GM13977 (cell line): ENCODE measurements around the gene MAP2K3.
"Not testable (repeated sequence)": the region's sequence is repeated elsewhere in the genome, so short reads cannot be mapped to it uniquely, and the experiment has no call there.

ENCODE experiments used
- DNase-seq: peaks from one replicate; pipeline ENCODE4 v3.0.0; 2012; ENCODE audit warnings: low spot score
- CTCF ChIP-seq: IDR thresholded peaks from 2 replicates; pipeline ENCODE4 v1.5.1; 2012; ENCODE audit warnings: mild to moderate bottlenecking, control low read depth; ENCODE audit not compliant: insufficient read depth; ENCODE audit errors: extremely low read depth, missing control alignments
- in situ Hi-C: fragments of 300-500 bp; cut with MboI; formaldehyde crosslinking; loops from one replicate; pipeline ENCODE4 v1.12.0; 2022; ENCODE audit warnings: low sequenced_read_pairs, low pct_unique_long_range_greater_than_20kb, mixed read lengths, inconsistent platforms; ENCODE audit not compliant: unreplicated experiment

MAP2K3 gene

GRCh38 chr17:21345236-21345635, 60.7 kb downstream of the MAP2K3 start:
- DNase-seq = no peak
- no peak for TF ChIP-seq CTCF
- in situ Hi-C loops = no loop called here

DNA sequence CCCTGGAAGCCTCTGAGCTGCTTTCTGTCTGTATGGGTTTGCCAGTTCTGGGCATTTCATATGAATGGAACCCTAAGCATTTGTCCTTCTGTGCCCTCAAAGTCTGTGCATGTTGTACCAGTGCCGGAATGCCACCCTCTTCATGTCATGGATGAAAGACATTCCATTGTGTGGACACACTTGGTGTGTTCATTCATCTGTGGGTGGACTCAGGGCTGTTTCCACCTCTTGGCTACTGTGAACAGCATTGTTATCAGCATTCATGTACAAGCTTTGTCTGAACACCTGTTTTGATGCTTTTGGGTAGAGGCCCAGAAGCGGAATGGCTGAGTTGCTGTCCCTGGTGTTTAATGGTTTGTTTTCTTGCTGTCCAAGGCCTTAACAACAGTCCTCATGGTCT, 61.6 kb downstream of the MAP2K3 start:
- in situ Hi-C loops = not testable (repeated sequence)

DNA sequence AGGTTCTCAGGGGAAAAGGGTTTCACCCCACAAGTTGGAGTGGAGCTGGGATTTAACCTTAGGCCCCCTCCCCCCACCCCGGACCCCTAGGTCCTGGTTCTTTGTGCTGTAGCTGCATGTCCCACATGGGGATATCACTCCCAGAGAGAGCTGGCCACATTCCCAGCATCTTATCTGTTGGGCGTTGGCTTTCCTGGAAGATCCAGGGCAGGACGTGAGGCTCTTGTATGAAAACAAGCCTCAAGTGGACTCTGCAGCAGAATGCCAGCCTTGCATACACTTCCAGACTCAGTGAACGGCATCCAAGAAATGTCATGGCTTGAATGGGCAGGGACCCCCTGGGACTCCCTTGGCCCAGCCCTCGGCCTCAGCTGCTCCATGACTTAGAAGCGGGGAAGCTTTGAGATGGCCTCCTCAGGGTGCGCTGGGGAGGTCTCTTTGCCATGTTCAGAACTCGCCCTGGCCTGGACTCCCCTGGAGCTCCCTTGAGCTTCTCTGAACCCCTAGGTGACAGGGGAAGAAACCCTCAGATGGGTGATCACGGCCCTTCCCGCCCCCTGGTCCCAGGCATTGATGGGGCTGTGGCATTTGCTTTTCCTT, 62.2 kb downstream of the MAP2K3 start:
- DNase-seq, in situ Hi-C loops: not testable (repeated sequence)

More for the DNA sequence above, 61.6 kb downstream of the MAP2K3 start:
- not testable (repeated sequence) for DNase-seq

DNA sequence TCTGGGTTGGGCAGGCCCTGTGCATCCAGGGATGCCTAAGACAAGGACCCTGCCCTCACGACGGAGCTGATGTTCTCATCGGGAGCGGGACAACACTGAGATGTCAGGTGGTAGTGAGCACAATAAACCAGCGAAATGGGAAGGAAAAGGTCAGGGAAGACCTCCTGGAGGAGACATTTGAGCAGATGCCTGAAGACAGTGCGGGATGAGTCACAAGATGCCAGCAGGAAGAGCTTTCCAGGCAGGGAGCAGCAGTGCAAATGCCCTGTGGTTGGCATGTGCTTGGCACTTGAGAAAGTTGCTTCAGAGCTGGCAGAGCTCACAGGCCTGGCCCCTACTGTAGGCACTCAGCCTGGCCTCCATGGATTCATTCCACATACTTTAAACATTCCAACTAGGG, 63.1 kb downstream of the MAP2K3 start:
- in situ Hi-C loops, DNase-seq: not testable (repeated sequence)

- DNase-seq, in situ Hi-C loops: not testable (repeated sequence)
Observed at GRCh38 chr17:21348081-21348925, 63.8 kb downstream of the MAP2K3 start.

DNA sequence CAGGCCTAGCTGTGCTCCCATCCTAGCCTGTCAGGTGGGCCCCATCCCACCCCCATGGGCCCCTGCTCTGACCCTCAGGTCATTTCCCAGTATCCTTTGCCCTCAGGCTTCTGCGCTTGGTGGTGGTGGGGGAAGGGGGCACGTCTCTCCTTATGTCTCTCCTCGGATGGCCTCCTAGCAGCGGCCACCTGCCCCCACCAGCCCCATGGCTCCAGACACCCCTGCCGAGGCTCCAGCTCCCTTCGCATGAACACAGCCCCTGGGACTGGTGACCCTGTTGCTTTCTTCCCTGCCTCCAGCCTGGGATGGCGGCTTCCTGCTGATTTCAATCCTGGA, 64.4 kb downstream of the MAP2K3 start:
- DNase-seq, in situ Hi-C loops: not testable (repeated sequence)

GRCh38 chr17:21349358-21350050, 65.0 kb downstream of the MAP2K3 start:
- DNase-seq, in situ Hi-C loops: not testable (repeated sequence)

- DNase-seq, in situ Hi-C loops: not testable (repeated sequence)
Observed at GRCh38 chr17:21350495-21350894, 66.0 kb downstream of the MAP2K3 start.

- TF ChIP-seq CTCF = no peak
- DNase-seq = no peak
- in situ Hi-C loops = no loop called here
Observed at GRCh38 chr17:21351366-21352065, 67.0 kb downstream of the MAP2K3 start.

- in situ Hi-C loops = no loop called here
- no peak for DNase-seq
- TF ChIP-seq CTCF = no peak
Observed at GRCh38 chr17:21352221-21352980, 67.9 kb downstream of the MAP2K3 start.
